H1 (cell line): ENCODE data around the gene COX5A. TPM values are rescaled to one million over a fixed set of nuclear protein-coding genes. Genes with fewer than 3 reads are reported as not detected.

Source experiments
- CHD2 ChIP-seq: IDR thresholded peaks from 2 replicates; pipeline ENCODE4 v1.6.1; 2012; ENCODE audit warnings: low read length, improper control_type of control experiment
- RNF2 ChIP-seq: fragments of 200-900, 300-1000 bp; sonication (generic); IDR thresholded peaks from 2 replicates; pipeline ENCODE4 v1.7.1; 2016; ENCODE audit warnings: borderline replicate concordance, low read depth, mild to moderate bottlenecking, antibody characterized with exemption, low read length; ENCODE audit not compliant: poor library complexity, severe bottlenecking; ENCODE audit errors: missing control alignments
- RXRA ChIP-seq: IDR thresholded peaks from 2 replicates; pipeline ENCODE4 v1.6.1; 2011; ENCODE audit warnings: low read depth, mild to moderate bottlenecking, low read length, moderate library complexity; ENCODE audit not compliant: insufficient read depth
- YY1 ChIP-seq: IDR thresholded peaks from 2 replicates; pipeline ENCODE4 v1.6.1; 2011; ENCODE audit warnings: low read depth, mild to moderate bottlenecking, low read length
- polyA plus RNA-seq, 7 experiments: library from polyadenylated mRNA; depleted of rRNA in 3 of 7; stranded (reverse) in 5 of 7; unstranded in 2 of 7; fragments of >200 nt in 5 of 7; fragments of 200-250 nt in 2 of 7; gene quantifications; 1 replicate in 5 of 7; 2 replicates in 1 of 7; 4 replicates in 1 of 7; pipeline versions ENCODE4 v1.2.1 to v1.2.3, GENCODE V29; 2011 to 2013; ENCODE audit warnings: missing spikeins in 2 of 7, mixed read lengths in 2 of 7
- total RNA-seq: library from RNA; stranded (reverse); fragmentation: NEBNext Ultra II Directional; extraction: Animal tissue kit (Norgen Biotek cat#: 25700); gene quantifications from 2 replicates; pipeline ENCODE4 v1.2.1, GENCODE V29; 2021

COX5A gene
- total and polyA plus RNA-seq, 2 of the 8 experiments (the other 6 are each of a cell fraction or from before 2014, with no cell fraction given): 270 to 367 TPM

- TF ChIP-seq RNF2 (no peak), YY1 (no peak), CHD2 (no peak), RXRA (no peak)
These were observed 39.7 kb upstream of the COX5A start (continued) for GRCh38 chr15:74977599-74977998.
